Measurements from ENCODE around the gene LIMS2.

GRCh38 chr2:127641133-127641532, 34.2 kb downstream of the LIMS2 start:
- TF ChIP-seq BRCA1 (IDR thresholded peaks at IDR 0.05; ENCODE audit: low read depth, low read length) = no peak
- no peak for TF ChIP-seq POLR2A (IDR thresholded peaks at IDR 0.05; ENCODE audit: control extremely low read depth in 1 of 2, low read depth in 2 of 2, low read length in 2 of 2)
- TF ChIP-seq CTCF (IDR thresholded peaks at IDR 0.05; ENCODE audit: control extremely low read depth in 1 of 3, insufficient read depth in 1 of 3, low read depth in 1 of 3, low read length in 3 of 3) = no peak
- TF ChIP-seq HDAC2 (IDR thresholded peaks at IDR 0.05; ENCODE audit: borderline replicate concordance in 1 of 2, low read depth in 2 of 2, low read length in 2 of 2) = no peak
- no peak for TF ChIP-seq ZNF274 (IDR thresholded peaks at IDR 0.05; ENCODE audit: borderline replicate concordance, extremely low read depth, low read length)
- no peak for TF ChIP-seq TEAD4 (IDR thresholded peaks at IDR 0.05; ENCODE audit: low read depth, low read length)
